Measurements from ENCODE around the gene ZMYM2. TPM values are rescaled to one million over a fixed set of nuclear protein-coding genes. Genes with fewer than 3 reads are reported as not detected.

ZMYM2 gene
- total and polyA plus RNA-seq, 10 of the 15 experiments (the other 5 are each of a cell fraction or from before 2014, with no cell fraction given) = 9.5 to 60.4 (median 34.6) TPM

- H3K9ac ChIP-seq (ENCODE audit: control insufficient read depth, insufficient read depth, low read length) = no peak overlapping the region
- ChIA-PET POLR2A (no interaction called here), SMC1A (ENCODE audit: uncharacterized antibody, unreplicated experiment) (no interaction called here), RAD21 (ENCODE audit: unreplicated experiment) (no interaction called here), CTCF (no interaction called here)
- no TSS peak for BruUV-seq (replicated peaks)
- H3K4me2 ChIP-seq (ENCODE audit: control insufficient read depth, insufficient read depth) = no peak overlapping the region
- ATAC-seq = peak; percentile 9; the same call in 1 of the 3 replicates
- in situ Hi-C loops (cut with MboI) (no loop called here), intact Hi-C loops (cut with micrococcal nuclease; ENCODE audit: unreplicated experiment) (no loop called here)
- no peak for DNase-seq (ENCODE audit: low read depth, low spot score)
- no peak overlapping the region for H3K27ac ChIP-seq (ENCODE audit: control insufficient read depth, insufficient read depth)
- no peaks in the 10 kb centered on the region for H3K9me3 ChIP-seq (replicated peaks; ENCODE audit: control insufficient read depth, insufficient read depth, low read length)
- H3K27me3 ChIP-seq (replicated peaks in 1 of 2; ENCODE audit: control insufficient read depth in 2 of 2, insufficient read depth in 2 of 2, low read length in 1 of 2) = no peaks in the 10 kb centered on the region
- TF ChIP-seq HCFC1 (IDR thresholded peaks at IDR 0.05; ENCODE audit: low read length) (no peak), CTCF (IDR thresholded peaks at IDR 0.05 in 2 of 3, conservative IDR thresholded peaks at IDR 0.05 in 1 of 3; ENCODE audit: control insufficient read depth in 2 of 3, extremely low read depth in 1 of 3, insufficient read depth in 1 of 3, low read depth in 3 of 3, low read length in 3 of 3) (0 out of 6 replicates have a peak, but pooled peaks of 1 of the 3 experiments have one; percentile 11)
- H3K4me3 ChIP-seq = no peak overlapping the region
- WGBS (ENCODE audit: insufficient coverage, insufficient replicate concordance, low lambda C conversion rate, missing lambda C conversion rate) = 85% methylated on average over 6 of the region's 6 CpGs
- H2AFZ ChIP-seq (ENCODE audit: control insufficient read depth, low read depth, low read length) = no peak overlapping the region
- no peak for FAIRE-seq
- H3K4me1 ChIP-seq (ENCODE audit: control insufficient read depth, insufficient read depth, low read length) = no peaks in the 10 kb centered on the region
- no peaks in the 10 kb centered on the region for H3K79me2 ChIP-seq (ENCODE audit: control insufficient read depth, insufficient read depth, low read length)
- H4K20me1 ChIP-seq (ENCODE audit: control insufficient read depth, insufficient read depth) = no peaks in the 10 kb centered on the region
- H3K36me3 ChIP-seq (ENCODE audit: control insufficient read depth in 2 of 2, insufficient read depth in 2 of 2, low read length in 1 of 2) = no peaks in the 10 kb centered on the region
Measured at GRCh38 chr13:20116213-20116612, 157.7 kb downstream of the ZMYM2 start.

DNA sequence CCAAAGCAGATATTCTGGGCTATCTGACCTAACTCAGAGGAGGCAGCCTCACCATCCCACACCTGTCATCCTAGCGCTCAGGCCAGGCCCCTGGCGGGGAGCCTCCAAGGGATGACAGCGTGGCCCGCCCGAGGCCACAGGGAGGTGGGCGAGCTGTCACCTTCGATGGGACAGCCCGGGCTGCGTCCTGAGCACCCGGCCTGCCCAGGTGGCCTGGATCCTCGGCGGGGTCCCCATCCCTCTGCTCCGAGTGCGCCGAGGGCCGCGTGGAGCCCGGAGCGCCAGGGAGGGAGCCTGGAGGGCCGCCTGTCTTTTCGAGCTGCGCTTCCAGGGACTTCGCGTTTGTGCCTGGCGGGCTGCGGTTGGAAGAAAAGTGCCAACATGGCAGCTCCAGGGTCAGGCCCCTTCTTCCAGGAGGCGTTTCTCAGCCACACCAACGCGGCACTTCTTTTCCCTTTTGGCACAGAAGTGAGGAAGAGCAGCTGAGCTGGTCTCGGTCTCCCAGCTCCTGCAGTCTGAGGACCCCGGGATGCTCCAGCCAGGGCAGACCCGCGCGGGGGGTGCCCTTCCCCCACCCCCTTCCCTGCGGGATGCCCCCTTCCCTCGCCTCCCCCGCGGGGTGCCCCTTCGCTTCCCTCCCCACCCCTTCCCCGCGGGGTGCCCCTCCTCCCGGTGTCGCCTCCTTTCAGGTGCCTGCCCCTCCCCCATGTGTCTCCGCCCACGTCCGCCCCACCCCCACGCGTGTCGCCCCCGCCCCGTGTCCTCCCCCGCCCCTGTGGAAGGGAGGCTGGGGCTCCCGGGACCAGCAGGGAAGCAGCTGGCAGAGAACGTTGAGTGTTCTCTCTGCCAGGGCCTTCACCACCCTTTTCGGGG lies 160.0 kb downstream of the ZMYM2 start:
- intact Hi-C loops (cut with micrococcal nuclease; ENCODE audit: unreplicated experiment) = no loop called here
- Histone ChIP-seq H3K4me3 (peak overlapping the region; percentile 68; the same call in 1 of the 2 replicates), H3K27me3 (replicated peaks in 1 of 2; ENCODE audit: control insufficient read depth in 2 of 2, insufficient read depth in 2 of 2, low read length in 1 of 2) (no peaks in the 10 kb centered on the region), H2AFZ (ENCODE audit: control insufficient read depth, low read depth, low read length) (peak overlapping the region; percentile 94), H3K36me3 (ENCODE audit: control insufficient read depth in 2 of 2, insufficient read depth in 2 of 2, low read length in 1 of 2) (no peaks in the 10 kb centered on the region), H3K79me2 (ENCODE audit: control insufficient read depth, insufficient read depth, low read length) (no peaks in the 10 kb centered on the region), H3K4me1 (ENCODE audit: control insufficient read depth, insufficient read depth, low read length) (no peaks in the 10 kb centered on the region), H3K27ac (ENCODE audit: control insufficient read depth, insufficient read depth) (no peak overlapping the region), H3K9ac (ENCODE audit: control insufficient read depth, insufficient read depth, low read length) (peak overlapping the region; percentile 39; the same call in 1 of the 2 replicates), H3K9me3 (replicated peaks; ENCODE audit: control insufficient read depth, insufficient read depth, low read length) (no peaks in the 10 kb centered on the region), H3K4me2 (ENCODE audit: control insufficient read depth, insufficient read depth) (peak overlapping the region; percentile 86), H4K20me1 (ENCODE audit: control insufficient read depth, insufficient read depth) (no peaks in the 10 kb centered on the region)
- in situ Hi-C loops (cut with MboI) = no loop called here
- ChIA-PET SMC1A (ENCODE audit: uncharacterized antibody, unreplicated experiment) (no interaction called here), CTCF (interaction anchor here (0.6 kb wide), 1 partner anchor 148 kb away, joined by 3 read pairs; no protein-coding TSS in a partner anchor), RAD21 (ENCODE audit: unreplicated experiment) (no interaction called here), POLR2A (no interaction called here)
- 28% methylated on average over 41 of the region's 55 CpGs for WGBS (ENCODE audit: insufficient coverage, insufficient replicate concordance, low lambda C conversion rate, missing lambda C conversion rate)
- BruUV-seq (replicated peaks) = no TSS peak
- no peak for FAIRE-seq
- ATAC-seq = peak; percentile 82
- DNase-seq (ENCODE audit: low read depth, low spot score) = no peak
- TF ChIP-seq KAT2A (conservative IDR thresholded peaks at IDR 0.05; ENCODE audit: control insufficient read depth, low read depth, low read length) = no peak
- TF ChIP-seq SMARCA5 (IDR thresholded peaks at IDR 0.05) = no peak
- TF ChIP-seq CTCF (IDR thresholded peaks at IDR 0.05 in 2 of 3, conservative IDR thresholded peaks at IDR 0.05 in 1 of 3; ENCODE audit: control insufficient read depth in 2 of 3, extremely low read depth in 1 of 3, insufficient read depth in 1 of 3, low read depth in 3 of 3, low read length in 3 of 3) = peak in 2 of 3 experiments; percentile 17 to 38; a peak in 1 of 6 replicates
- TF ChIP-seq CHD4 (IDR thresholded peaks at IDR 0.05) = no peak
- no peak for TF ChIP-seq ZBTB33 (IDR thresholded peaks at IDR 0.05)
- no peak for TF ChIP-seq NR2C2 (IDR thresholded peaks at IDR 0.05; ENCODE audit: borderline replicate concordance, control insufficient read depth, insufficient read length, low read depth)
- no peak for TF ChIP-seq CHD2 (IDR thresholded peaks at IDR 0.05; ENCODE audit: borderline replicate concordance, low read depth, low read length)
- no peak for TF ChIP-seq CBX5 (IDR thresholded peaks at IDR 0.05; ENCODE audit: low read depth)
